OCI-LY3 (cell line): ENCODE measurements around the gene CACNA2D3.

Source experiments
- H2AFZ ChIP-seq: fragments of 200-600, 300-600 bp; shearing (Covaris generic); 2 replicates; pipeline ENCODE4 v1.6.0; 2014; ENCODE audit warnings: antibody characterized with exemption, low read depth, low read length
- H3K27ac ChIP-seq: fragments of 200-600, 300-600 bp; sonication (generic); 2 replicates; pipeline ENCODE4 v1.5.1; 2014; ENCODE audit warnings: mild to moderate bottlenecking, low read length, moderate library complexity, mixed read lengths
- H3K27me3 ChIP-seq: fragments of 200-600, 300-600 bp; sonication (generic); 2 replicates; pipeline ENCODE4 v1.6.1; 2014; ENCODE audit warnings: low read depth, low read length, mixed read lengths
- H3K36me3 ChIP-seq: fragments of 200-600, 300-600 bp; sonication (generic); replicated peaks from 2 replicates; pipeline ENCODE3; 2014; ENCODE audit warnings: low read depth, low read length, mixed read lengths
- H3K4me1 ChIP-seq: fragments of 300-600, 200-600 bp; sonication (generic); 2 replicates; pipeline ENCODE4 v1.6.1; 2014; ENCODE audit warnings: low read length, mixed read lengths
- H3K4me2 ChIP-seq: fragments of 200-600, 300-600 bp; sonication (generic); 2 replicates; pipeline ENCODE4 v1.6.1; 2014; ENCODE audit warnings: low read length, mixed read lengths
- H3K4me3 ChIP-seq: fragments of 300-600, 200-600 bp; sonication (generic); 2 replicates; pipeline ENCODE4 v1.5.1; 2014; ENCODE audit warnings: antibody characterized with exemption, mild to moderate bottlenecking, low read length, moderate library complexity
- H3K79me2 ChIP-seq: fragments of 300-600, 200-600 bp; shearing (Covaris generic); 2 replicates; pipeline ENCODE4 v1.6.1; 2014; ENCODE audit warnings: mild to moderate bottlenecking, low read length, mixed read lengths
- H3K9ac ChIP-seq: fragments of 300-600, 200-600 bp; shearing (Covaris generic); 2 replicates; pipeline ENCODE4 v1.6.0; 2014; ENCODE audit warnings: mild to moderate bottlenecking, low read length, moderate library complexity
- H3K9me3 ChIP-seq: fragments of 200-600, 300-600 bp; shearing (Covaris generic); 2 replicates; pipeline ENCODE4 v1.6.1; 2014; ENCODE audit warnings: low read length, mixed read lengths; ENCODE audit not compliant: insufficient read depth
- H4K20me1 ChIP-seq: fragments of 200-600, 300-600 bp; sonication (generic); 2 replicates; pipeline ENCODE4 v1.6.1; 2016; ENCODE audit warnings: low read length, mixed read lengths; ENCODE audit not compliant: insufficient read depth
- EZH2phosphoT487 ChIP-seq: fragments of 200-600 bp; shearing (Covaris generic); IDR thresholded peaks from 2 replicates; pipeline ENCODE4 v1.6.1; 2018; ENCODE audit warnings: antibody characterized with exemption, mixed run types, low read depth
- TF ChIP-seq, protein P1 (sequence below): fragments of 200-600, 300-600 bp; sonication (generic); IDR thresholded peaks from 2 replicates; pipeline ENCODE4 v1.5.1; 2014; ENCODE audit warnings: antibody characterized with exemption, low read length, low read depth

Gene CACNA2D3

DNA sequence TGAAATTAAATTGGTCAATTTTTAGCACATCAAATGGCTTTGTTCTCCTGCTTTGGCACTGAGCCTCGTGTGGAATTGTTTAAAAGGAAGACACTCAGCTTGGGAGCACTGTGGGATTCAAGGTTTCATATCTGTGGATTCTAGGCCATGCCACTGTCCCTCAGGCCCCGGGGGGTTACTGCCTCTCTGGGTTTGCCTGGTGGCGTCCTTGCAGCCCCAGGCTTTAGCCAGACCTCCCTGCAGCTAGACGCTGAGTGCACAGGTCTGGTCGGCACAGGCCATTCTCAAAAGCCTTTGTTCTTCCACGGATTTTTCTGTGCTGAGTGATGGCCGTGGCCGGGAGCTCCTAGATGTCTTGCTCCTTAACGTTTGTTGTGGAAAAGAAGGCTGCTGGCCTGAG, 76.2 kb downstream of the CACNA2D3 start:
- H3K79me2 ChIP-seq, result no peaks in the 10 kb centered on the region
- no peaks in the 10 kb centered on the region for H3K4me1 ChIP-seq
- no peaks in the 10 kb centered on the region for H3K9me3 ChIP-seq
- H3K27ac ChIP-seq, result no peak overlapping the region
- H3K9ac ChIP-seq, result no peak overlapping the region
- no peaks in the 10 kb centered on the region for H3K36me3 ChIP-seq
- H3K4me3 ChIP-seq, result no peak overlapping the region
- H2AFZ ChIP-seq, result no peak overlapping the region
- TF ChIP-seq EZH2phosphoT487, result no peak
- TF ChIP-seq, protein P1, sequence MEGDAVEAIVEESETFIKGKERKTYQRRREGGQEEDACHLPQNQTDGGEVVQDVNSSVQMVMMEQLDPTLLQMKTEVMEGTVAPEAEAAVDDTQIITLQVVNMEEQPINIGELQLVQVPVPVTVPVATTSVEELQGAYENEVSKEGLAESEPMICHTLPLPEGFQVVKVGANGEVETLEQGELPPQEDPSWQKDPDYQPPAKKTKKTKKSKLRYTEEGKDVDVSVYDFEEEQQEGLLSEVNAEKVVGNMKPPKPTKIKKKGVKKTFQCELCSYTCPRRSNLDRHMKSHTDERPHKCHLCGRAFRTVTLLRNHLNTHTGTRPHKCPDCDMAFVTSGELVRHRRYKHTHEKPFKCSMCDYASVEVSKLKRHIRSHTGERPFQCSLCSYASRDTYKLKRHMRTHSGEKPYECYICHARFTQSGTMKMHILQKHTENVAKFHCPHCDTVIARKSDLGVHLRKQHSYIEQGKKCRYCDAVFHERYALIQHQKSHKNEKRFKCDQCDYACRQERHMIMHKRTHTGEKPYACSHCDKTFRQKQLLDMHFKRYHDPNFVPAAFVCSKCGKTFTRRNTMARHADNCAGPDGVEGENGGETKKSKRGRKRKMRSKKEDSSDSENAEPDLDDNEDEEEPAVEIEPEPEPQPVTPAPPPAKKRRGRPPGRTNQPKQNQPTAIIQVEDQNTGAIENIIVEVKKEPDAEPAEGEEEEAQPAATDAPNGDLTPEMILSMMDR, result no peak
- no peak overlapping the region for H3K4me2 ChIP-seq
- peaks cover 52% of the 10 kb centered on the region for H3K27me3 ChIP-seq
- H4K20me1 ChIP-seq, result no peaks in the 10 kb centered on the region

DNA sequence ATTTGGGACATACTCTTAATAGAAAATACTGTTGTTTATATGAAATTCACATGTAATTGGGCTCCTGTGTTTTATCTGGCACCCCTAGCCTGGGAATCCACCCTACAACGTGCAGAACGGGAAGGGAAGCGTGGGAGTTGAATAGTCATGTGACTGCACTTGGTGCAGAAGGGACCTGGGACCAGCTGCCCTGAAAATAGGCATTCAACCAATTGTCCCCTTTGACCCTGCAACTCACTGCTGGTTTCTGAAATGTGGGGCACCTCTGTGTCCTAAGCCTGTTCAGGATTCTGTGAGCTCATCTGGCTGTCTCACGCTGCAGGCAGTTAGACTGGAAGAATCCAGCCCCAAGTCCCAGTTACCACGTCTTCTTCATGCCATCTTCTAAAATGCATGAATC, 79.7 kb downstream of the CACNA2D3 start:
- H3K27ac ChIP-seq, result no peak overlapping the region
- TF ChIP-seq, protein P1, result no peak
- TF ChIP-seq EZH2phosphoT487, result no peak
- peaks cover 27% of the 10 kb centered on the region for H3K27me3 ChIP-seq
- H3K4me1 ChIP-seq, result no peaks in the 10 kb centered on the region
- H3K9me3 ChIP-seq, result no peaks in the 10 kb centered on the region
- H3K36me3 ChIP-seq, result no peaks in the 10 kb centered on the region
- H3K4me3 ChIP-seq, result no peak overlapping the region
- no peak overlapping the region for H3K9ac ChIP-seq
- no peak overlapping the region for H3K4me2 ChIP-seq
- H4K20me1 ChIP-seq, result no peaks in the 10 kb centered on the region
- H2AFZ ChIP-seq, result no peak overlapping the region
- H3K79me2 ChIP-seq, result no peaks in the 10 kb centered on the region

DNA sequence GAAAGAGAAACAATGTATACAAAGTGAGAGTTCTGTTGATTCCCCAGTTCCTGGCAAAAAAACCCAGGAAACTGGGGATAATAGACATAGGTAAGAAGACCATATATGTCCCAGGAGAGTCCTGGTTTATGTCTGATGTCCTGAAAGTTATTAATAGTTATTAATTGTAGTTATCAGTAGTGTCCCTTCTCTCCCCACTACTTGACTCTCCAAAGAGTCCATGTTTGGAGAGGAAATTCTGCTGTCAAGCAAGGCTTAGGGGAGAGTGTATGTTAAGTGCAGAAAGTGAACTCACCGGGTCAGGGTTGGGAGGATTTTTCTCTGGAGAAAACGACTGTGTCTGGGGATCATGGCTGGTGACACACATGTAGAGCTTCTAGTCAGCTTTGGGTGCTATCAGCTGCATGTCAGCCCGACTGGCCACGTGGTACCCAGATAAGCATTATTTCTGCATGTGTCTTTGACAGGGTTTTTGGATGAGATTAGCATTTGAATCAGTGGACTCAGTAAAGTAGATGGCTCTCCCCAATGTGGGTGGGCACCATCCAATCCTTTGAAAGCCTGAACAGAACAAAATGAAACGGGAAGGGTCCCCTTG, 80.4 kb downstream of the CACNA2D3 start:
- Histone ChIP-seq H3K27me3 (peaks cover 20% of the 10 kb centered on the region), H3K27ac (no peak overlapping the region), H3K79me2 (no peaks in the 10 kb centered on the region), H3K4me1 (no peaks in the 10 kb centered on the region), H2AFZ (no peak overlapping the region), H4K20me1 (no peaks in the 10 kb centered on the region), H3K9ac (no peak overlapping the region), H3K4me2 (no peak overlapping the region), H3K4me3 (no peak overlapping the region), H3K9me3 (no peaks in the 10 kb centered on the region), H3K36me3 (no peaks in the 10 kb centered on the region)
- TF ChIP-seq EZH2phosphoT487, result no peak

DNA sequence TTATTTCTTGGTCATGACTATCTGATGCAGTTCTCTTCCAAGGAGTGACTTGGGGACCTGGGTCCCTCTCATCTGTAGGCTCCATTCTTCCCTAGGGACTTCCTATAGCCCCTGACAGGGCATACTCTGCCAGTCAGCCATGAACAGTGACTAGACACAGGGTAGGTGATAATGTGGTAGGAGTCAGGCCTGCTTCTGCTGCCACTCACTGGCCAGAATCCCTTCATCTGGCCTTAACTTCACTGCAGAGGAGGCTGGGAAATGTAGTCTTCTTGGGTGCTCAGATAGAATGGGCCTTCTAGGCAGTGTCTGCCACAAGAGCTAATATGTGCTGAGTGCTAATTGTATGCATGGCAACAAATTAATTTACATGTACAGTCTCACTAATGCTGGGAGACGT, 84.5 kb downstream of the CACNA2D3 start:
- no peaks in the 10 kb centered on the region for H4K20me1 ChIP-seq
- H3K79me2 ChIP-seq, result no peaks in the 10 kb centered on the region
- H3K9me3 ChIP-seq, result no peaks in the 10 kb centered on the region
- no peaks in the 10 kb centered on the region for H3K36me3 ChIP-seq
- no peak overlapping the region for H2AFZ ChIP-seq
- no peaks in the 10 kb centered on the region for H3K4me1 ChIP-seq
- H3K27ac ChIP-seq, result no peak overlapping the region
- H3K4me2 ChIP-seq, result no peak overlapping the region
- peaks cover 23% of the 10 kb centered on the region; the same call in 1 of the 2 replicates for H3K27me3 ChIP-seq
- TF ChIP-seq, protein P1, result no peak
- TF ChIP-seq EZH2phosphoT487, result no peak
- no peak overlapping the region for H3K9ac ChIP-seq
- H3K4me3 ChIP-seq, result no peak overlapping the region

DNA sequence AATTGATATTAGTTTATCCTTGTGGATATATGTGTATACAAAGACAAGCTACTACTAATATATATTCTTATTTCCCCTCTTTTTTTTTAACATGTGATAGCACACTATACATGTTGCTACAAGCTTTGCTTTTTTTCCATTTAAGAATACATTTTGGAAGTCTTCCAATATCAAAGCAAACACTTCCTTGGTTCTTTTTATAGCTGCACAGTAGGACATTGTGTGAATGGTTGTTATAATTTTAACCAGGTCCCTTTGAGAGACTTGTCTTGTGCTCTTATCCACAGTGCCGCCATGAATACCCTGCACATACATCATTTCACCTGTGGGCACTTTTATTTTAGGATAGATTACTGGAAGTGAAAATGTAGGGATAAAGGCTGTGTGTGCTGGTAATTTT, 88.7 kb downstream of the CACNA2D3 start:
- Histone ChIP-seq H4K20me1 (no peaks in the 10 kb centered on the region), H3K4me3 (no peak overlapping the region), H3K27me3 (peaks cover 29% of the 10 kb centered on the region), H3K27ac (no peak overlapping the region), H3K9ac (no peak overlapping the region), H3K79me2 (no peaks in the 10 kb centered on the region), H3K36me3 (no peaks in the 10 kb centered on the region), H3K9me3 (no peaks in the 10 kb centered on the region), H2AFZ (no peak overlapping the region), H3K4me1 (no peaks in the 10 kb centered on the region), H3K4me2 (no peak overlapping the region)
- TF ChIP-seq EZH2phosphoT487, result no peak
- TF ChIP-seq, protein P1, result no peak
